OCI-LY7 (cell line): Measurements from ENCODE around the gene GMCL1. TPM values are rescaled to one million over a fixed set of nuclear protein-coding genes. Genes with fewer than 3 reads are reported as not detected.

Experiments
- BruUV-seq: library from RNA; stranded (reverse); fragments of 400-500 nt; replicated peaks from 2 replicates; lab custom pipeline; 2021; lab: Mats Ljungman, UMichigan
- CTCF ChIA-PET: fragments of 300-600 bp; sonication (Branson Sonifier 250); formaldehyde crosslinking; loops from one replicate; lab custom pipeline; 2022; ENCODE audit warnings: antibody characterized with exemption; ENCODE audit not compliant: unreplicated experiment; lab: Charles Lee
- POLR2A ChIA-PET: fragments of 300-600 bp; sonication (Branson Sonifier 250); formaldehyde crosslinking; loops from one replicate; lab custom pipeline; 2022; ENCODE audit warnings: antibody characterized with exemption; lab: Charles Lee
- DNase-seq: peaks from one replicate; pipeline ENCODE4 v3.0.0-alpha.2; 2015; ENCODE audit warnings: low spot score
- H2AFZ ChIP-seq: fragments of 200-600 bp; sonication (generic), shearing (Covaris generic); 2 replicates; pipeline ENCODE4 v1.6.1; 2014; ENCODE audit warnings: mild to moderate bottlenecking, antibody characterized with exemption, low read length, moderate library complexity
- H3K27ac ChIP-seq: fragments of 200-600 bp; sonication (generic); 2 replicates; pipeline ENCODE4 v1.5.1; 2014; ENCODE audit warnings: mixed run types, low read depth, mild to moderate bottlenecking, moderate library complexity, low read length, inconsistent platforms; ENCODE audit not compliant: poor library complexity, severe bottlenecking
- H3K36me3 ChIP-seq: fragments of 200-600 bp; sonication (generic); 2 replicates; pipeline ENCODE4 v1.6.1; 2014; ENCODE audit warnings: mild to moderate bottlenecking, antibody characterized with exemption, low read length, moderate library complexity, mixed read lengths; ENCODE audit not compliant: insufficient read depth
- H3K4me1 ChIP-seq: fragments of 200-600 bp; sonication (generic); 2 replicates; pipeline ENCODE4 v1.5.1; 2014; ENCODE audit warnings: mild to moderate bottlenecking, low read length; ENCODE audit not compliant: insufficient read depth, poor library complexity, severe bottlenecking
- H3K4me2 ChIP-seq: fragments of 200-600 bp; sonication (generic); 2 replicates; pipeline ENCODE4 v1.6.1; 2014; ENCODE audit warnings: mild to moderate bottlenecking, low read length
- H3K4me3 ChIP-seq: fragments of 200-600 bp; sonication (generic); 2 replicates; pipeline ENCODE4 v1.5.1; 2014; ENCODE audit warnings: mild to moderate bottlenecking, low read depth, low read length; ENCODE audit not compliant: poor library complexity, severe bottlenecking
- H3K79me2 ChIP-seq: fragments of 200-600 bp; sonication (generic); 2 replicates; pipeline ENCODE4 v1.6.1; 2016; ENCODE audit warnings: low read depth, mild to moderate bottlenecking, low read length, moderate library complexity, mixed read lengths; ENCODE audit not compliant: insufficient read depth
- H3K9me2 ChIP-seq: fragments of 200-600 bp; sonication (generic); 2 replicates; pipeline ENCODE4 v1.6.1; 2016; ENCODE audit warnings: mild to moderate bottlenecking, low read length, mixed read lengths; ENCODE audit not compliant: insufficient read depth
- H3K9me3 ChIP-seq: fragments of 200-600 bp; sonication (generic); 2 replicates; pipeline ENCODE4 v1.6.1; 2014; ENCODE audit warnings: mild to moderate bottlenecking, mixed run types, low read length, mixed read lengths
- H4K20me1 ChIP-seq: fragments of 200-600 bp; sonication (generic); 2 replicates; pipeline ENCODE4 v1.6.1; 2014; ENCODE audit warnings: mild to moderate bottlenecking, antibody characterized with exemption, low read length, moderate library complexity, mixed read lengths; ENCODE audit not compliant: insufficient read depth
- EZH2phosphoT487 ChIP-seq: fragments of 200-600 bp; sonication (generic); IDR thresholded peaks from 2 replicates; pipeline ENCODE4 v1.6.1; 2018; ENCODE audit warnings: low read depth, borderline replicate concordance, mild to moderate bottlenecking, mixed run types, antibody characterized with exemption, low read length, moderate library complexity, mixed read lengths
- intact Hi-C: fragments of 100-400 bp; cut with micrococcal nuclease; formaldehyde crosslinking; loops from one replicate; pipeline ENCODE4 v1.10.0; 2022; ENCODE audit not compliant: unreplicated experiment
- small RNA-seq: library from RNA; depleted of rRNA; stranded (forward); fragments of <200 nt; gene quantifications from one replicate; pipeline ENCODE3, GENCODE V24; 2014
- total RNA-seq, 2 experiments: library from RNA; depleted of rRNA in 1 of 2; stranded (reverse); fragments of >200 nt in 1 of 2; shearing (Covaris generic) in 1 of 2; gene quantifications; 2 replicates each; pipeline ENCODE4 v1.2.3, GENCODE V29; 2014 to 2022
- TF ChIP-seq, protein P1 (sequence below): fragments of 200-600 bp; sonication (generic); conservative IDR thresholded peaks from 2 replicates; pipeline ENCODE4 v1.5.1; 2014; ENCODE audit warnings: mild to moderate bottlenecking, antibody characterized with exemption, low read length, moderate library complexity, mixed read lengths

GMCL1 gene
- total RNA-seq, 2 experiments from 2014 or later: 14.4 to 25.9 TPM

DNA sequence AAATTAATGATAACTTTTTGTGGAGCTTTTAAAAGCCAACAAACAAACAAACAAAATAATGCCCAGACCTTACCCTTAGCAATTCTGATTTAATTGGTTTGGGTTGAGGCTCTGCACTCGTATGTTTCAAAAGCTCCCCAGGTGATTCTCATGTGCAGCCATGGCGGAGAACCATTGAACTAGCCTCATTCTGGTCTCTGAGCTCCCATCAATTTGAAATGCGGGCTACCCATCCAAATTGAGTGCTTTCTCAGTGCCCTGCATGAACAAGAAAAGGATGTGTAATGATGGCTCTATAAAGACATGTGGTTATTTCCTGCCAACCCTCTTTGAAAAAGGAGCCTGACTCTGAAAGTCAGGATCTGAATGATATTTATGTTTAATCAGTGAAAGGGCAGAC lies 93.7 kb downstream of the GMCL1 start:
- ChIA-PET CTCF (no interaction called here), POLR2A (interaction anchor here (0.6 to 1.8 kb wide), 5 partner anchors 9 to 296 kb away, joined by 3 to 19 read pairs (median 8); partner anchors contain the start of gene MXD1)
- Histone ChIP-seq H3K9me3 (no peaks in the 10 kb centered on the region), H3K4me1 (peaks cover 9% of the 10 kb centered on the region), H3K79me2 (no peaks in the 10 kb centered on the region), H3K4me2 (no peak overlapping the region), H3K9me2 (no peaks in the 10 kb centered on the region), H4K20me1 (no peaks in the 10 kb centered on the region), H2AFZ (no peak overlapping the region), H3K36me3 (no peaks in the 10 kb centered on the region), H3K27ac (no peak overlapping the region), H3K4me3 (no peak overlapping the region)
- no TSS peak for BruUV-seq
- TF ChIP-seq, protein P1, sequence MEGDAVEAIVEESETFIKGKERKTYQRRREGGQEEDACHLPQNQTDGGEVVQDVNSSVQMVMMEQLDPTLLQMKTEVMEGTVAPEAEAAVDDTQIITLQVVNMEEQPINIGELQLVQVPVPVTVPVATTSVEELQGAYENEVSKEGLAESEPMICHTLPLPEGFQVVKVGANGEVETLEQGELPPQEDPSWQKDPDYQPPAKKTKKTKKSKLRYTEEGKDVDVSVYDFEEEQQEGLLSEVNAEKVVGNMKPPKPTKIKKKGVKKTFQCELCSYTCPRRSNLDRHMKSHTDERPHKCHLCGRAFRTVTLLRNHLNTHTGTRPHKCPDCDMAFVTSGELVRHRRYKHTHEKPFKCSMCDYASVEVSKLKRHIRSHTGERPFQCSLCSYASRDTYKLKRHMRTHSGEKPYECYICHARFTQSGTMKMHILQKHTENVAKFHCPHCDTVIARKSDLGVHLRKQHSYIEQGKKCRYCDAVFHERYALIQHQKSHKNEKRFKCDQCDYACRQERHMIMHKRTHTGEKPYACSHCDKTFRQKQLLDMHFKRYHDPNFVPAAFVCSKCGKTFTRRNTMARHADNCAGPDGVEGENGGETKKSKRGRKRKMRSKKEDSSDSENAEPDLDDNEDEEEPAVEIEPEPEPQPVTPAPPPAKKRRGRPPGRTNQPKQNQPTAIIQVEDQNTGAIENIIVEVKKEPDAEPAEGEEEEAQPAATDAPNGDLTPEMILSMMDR: no peak
- no peak for TF ChIP-seq EZH2phosphoT487
- intact Hi-C loops: no loop called here
- DNase-seq: no peak

DNA sequence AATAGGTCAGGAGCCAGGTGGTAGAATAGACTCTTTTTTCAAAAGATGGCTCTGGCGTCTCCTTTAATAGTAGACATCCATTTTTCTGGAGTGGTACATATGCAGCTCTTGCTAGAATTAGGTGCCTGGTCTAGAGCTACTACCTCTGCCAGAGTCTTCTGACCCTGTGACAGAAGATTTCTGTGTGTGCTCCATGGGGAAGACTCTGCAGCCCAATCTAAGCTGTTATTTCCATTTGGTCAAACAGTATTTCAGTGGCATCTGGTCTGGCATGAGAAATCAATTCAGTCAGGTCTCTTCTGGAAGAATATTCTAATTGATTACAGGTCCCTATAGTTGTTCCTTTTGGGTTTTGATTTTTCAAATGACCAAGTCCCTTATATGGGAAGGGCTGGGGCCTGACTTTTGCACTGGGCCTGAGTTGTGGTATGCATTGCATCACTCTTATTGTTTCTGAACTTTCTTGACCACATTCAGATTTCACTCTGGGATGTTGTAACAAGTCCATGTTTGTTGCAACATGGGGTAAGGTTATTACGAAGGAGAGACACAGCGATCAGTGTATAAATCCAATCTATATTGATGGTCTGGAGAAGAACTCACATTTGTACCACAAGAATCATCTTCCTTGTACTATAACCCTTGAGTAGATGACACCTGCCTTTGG lies 97.5 kb downstream of the GMCL1 start:
- no peak overlapping the region for H3K27ac ChIP-seq
- no peak overlapping the region for H3K4me2 ChIP-seq
- no TSS peak for BruUV-seq
- no peaks in the 10 kb centered on the region for H3K79me2 ChIP-seq
- no peak overlapping the region for H2AFZ ChIP-seq
- peaks cover 4% of the 10 kb centered on the region for H3K4me1 ChIP-seq
- TF ChIP-seq, protein P1: no peak
- TF ChIP-seq EZH2phosphoT487: no peak
- no peaks in the 10 kb centered on the region for H3K9me3 ChIP-seq
- H4K20me1 ChIP-seq: no peaks in the 10 kb centered on the region
- H3K4me3 ChIP-seq: no peak overlapping the region
- ChIA-PET CTCF (no interaction called here), POLR2A (no interaction called here)
- intact Hi-C loops: no loop called here
- DNase-seq: no peak
- no peaks in the 10 kb centered on the region for H3K36me3 ChIP-seq
- H3K9me2 ChIP-seq: no peaks in the 10 kb centered on the region

Small RNA genes within 50 kb of the gene (small RNA-seq; reads per million reads assigned to genes)
- gene RPL23AP92: not detected

Other genes with a start within 250 kb of the GMCL1 start
- 2.3 and 8.5 TPM in 2 replicates for gene AAK1, start 185.9 kb upstream of the GMCL1 start, total RNA-seq (2014; rRNA removed; shearing (Covaris generic))
- 8.3 and 8.7 TPM in 2 replicates for gene AAK1, start 185.9 kb upstream of the GMCL1 start, total RNA-seq (2022)
- 0.38 and 0.72 TPM in 2 replicates for gene ANXA4, start 87.5 kb upstream of the GMCL1 start, total RNA-seq (2014; rRNA removed; shearing (Covaris generic))
- gene ANXA4, start 87.5 kb upstream of the GMCL1 start, total RNA-seq (2022): 3.5 and 3.6 TPM in 2 replicates
- 42.2 and 61.9 TPM in 2 replicates for gene SNRNP27, start 64.3 kb downstream of the GMCL1 start, total RNA-seq (2014; rRNA removed; shearing (Covaris generic))
- 76.0 and 82.4 TPM in 2 replicates for gene SNRNP27, start 64.3 kb downstream of the GMCL1 start, total RNA-seq (2022)
- gene MXD1, start 85.4 kb downstream of the GMCL1 start, total RNA-seq (2014; rRNA removed; shearing (Covaris generic)): 1.1 and 2.2 TPM in 2 replicates
- gene MXD1, start 85.4 kb downstream of the GMCL1 start, total RNA-seq (2022): 2.8 and 2.9 TPM in 2 replicates
- gene ASPRV1, start 132.0 kb downstream of the GMCL1 start, total RNA-seq (2014; rRNA removed; shearing (Covaris generic)): 0.88 and 1.4 TPM in 2 replicates
- gene ASPRV1, start 132.0 kb downstream of the GMCL1 start, total RNA-seq (2022): 0.77 and 1.3 TPM in 2 replicates